ENCODE data around the gene PARD6B.

- no peak for TF ChIP-seq ZNF724P (CRISPR knock-in tag; IDR thresholded peaks at IDR 0.05; ENCODE audit: borderline replicate concordance)
- no peak for TF ChIP-seq CTCF (CRISPR knock-in tag; IDR thresholded peaks at IDR 0.05)
- no peak for TF ChIP-seq RBM39 (IDR thresholded peaks at IDR 0.05; ENCODE audit: low read depth, low read length, poor library complexity, severe bottlenecking)
- no peak for TF ChIP-seq ZNF790 (CRISPR knock-in tag; IDR thresholded peaks at IDR 0.05; ENCODE audit: borderline replicate concordance)
- TF ChIP-seq EHMT2 (IDR thresholded peaks at IDR 0.05; ENCODE audit: borderline replicate concordance, low read depth, low read length): no peak
- no peak for TF ChIP-seq CREM (IDR thresholded peaks at IDR 0.05)
- no peak for TF ChIP-seq CREM (CRISPR knock-in tag; IDR thresholded peaks at IDR 0.05)
Observed at GRCh38 chr20:50715694-50716093, 15.7 kb upstream of the PARD6B start.

All from HepG2 (cell line).